ENCODE data around the gene ITIH2. TPM values are rescaled to one million over a fixed set of nuclear protein-coding genes. Genes with fewer than 3 reads are reported as not detected.
"Not testable (repeated sequence)": the region's sequence is repeated elsewhere in the genome, so short reads cannot be mapped to it uniquely, and the experiment has no call there.

The ITIH2 gene
- total RNA-seq, 4 donors from 2014 or later: not detected

DNA sequence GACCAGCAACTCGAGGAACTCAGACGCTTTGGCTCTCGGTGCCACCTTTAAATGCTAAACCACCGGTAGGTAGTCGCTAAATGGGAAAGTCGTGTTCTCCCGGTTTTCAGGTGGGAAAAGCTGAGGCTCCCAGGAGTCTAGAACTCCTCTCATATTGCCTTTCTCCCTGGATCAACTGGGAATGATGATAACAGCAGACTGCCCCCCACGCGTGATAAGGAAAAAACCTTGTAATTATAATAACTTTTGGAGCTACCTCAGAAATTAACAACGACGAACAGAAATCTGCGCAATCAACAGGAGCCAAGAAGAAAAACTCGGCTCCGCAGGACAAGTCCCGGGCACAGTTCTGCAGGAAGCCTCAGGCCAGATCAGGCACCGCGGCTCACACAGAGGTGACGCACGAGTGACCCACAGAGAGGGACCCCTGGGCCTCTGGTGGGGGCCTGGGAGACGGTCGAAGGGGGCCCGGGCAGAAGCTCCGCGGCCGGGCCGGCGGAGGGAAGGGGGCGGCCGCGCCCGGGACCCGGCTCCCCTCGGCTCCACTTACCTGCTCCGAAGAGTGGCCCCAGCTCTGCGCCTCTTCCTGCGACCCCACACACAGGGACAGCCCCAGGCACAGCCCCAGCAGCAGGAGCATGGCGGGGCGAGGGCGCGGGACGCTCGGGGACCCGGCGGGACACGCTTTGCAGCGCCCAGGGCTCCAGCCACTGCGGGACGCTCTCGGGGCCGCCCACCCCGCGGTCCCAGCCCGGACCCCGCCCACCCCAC lies 36.7 kb upstream of the ITIH2 start, which contains the start of gene ITIH5:
ITIH5 (minus strand) TSS at position 714 of the 771 bp plus-strand sequence; CDS start at position 640, 74 bp downstream.
- TF ChIP-seq, protein P1, sequence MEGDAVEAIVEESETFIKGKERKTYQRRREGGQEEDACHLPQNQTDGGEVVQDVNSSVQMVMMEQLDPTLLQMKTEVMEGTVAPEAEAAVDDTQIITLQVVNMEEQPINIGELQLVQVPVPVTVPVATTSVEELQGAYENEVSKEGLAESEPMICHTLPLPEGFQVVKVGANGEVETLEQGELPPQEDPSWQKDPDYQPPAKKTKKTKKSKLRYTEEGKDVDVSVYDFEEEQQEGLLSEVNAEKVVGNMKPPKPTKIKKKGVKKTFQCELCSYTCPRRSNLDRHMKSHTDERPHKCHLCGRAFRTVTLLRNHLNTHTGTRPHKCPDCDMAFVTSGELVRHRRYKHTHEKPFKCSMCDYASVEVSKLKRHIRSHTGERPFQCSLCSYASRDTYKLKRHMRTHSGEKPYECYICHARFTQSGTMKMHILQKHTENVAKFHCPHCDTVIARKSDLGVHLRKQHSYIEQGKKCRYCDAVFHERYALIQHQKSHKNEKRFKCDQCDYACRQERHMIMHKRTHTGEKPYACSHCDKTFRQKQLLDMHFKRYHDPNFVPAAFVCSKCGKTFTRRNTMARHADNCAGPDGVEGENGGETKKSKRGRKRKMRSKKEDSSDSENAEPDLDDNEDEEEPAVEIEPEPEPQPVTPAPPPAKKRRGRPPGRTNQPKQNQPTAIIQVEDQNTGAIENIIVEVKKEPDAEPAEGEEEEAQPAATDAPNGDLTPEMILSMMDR (IDR thresholded peaks at IDR 0.05): no peak
- ATAC-seq (ENCODE audit: low FRiP score) (peak; percentile 47), DNase-seq (ENCODE audit: low spot score) (no peak)

DNA sequence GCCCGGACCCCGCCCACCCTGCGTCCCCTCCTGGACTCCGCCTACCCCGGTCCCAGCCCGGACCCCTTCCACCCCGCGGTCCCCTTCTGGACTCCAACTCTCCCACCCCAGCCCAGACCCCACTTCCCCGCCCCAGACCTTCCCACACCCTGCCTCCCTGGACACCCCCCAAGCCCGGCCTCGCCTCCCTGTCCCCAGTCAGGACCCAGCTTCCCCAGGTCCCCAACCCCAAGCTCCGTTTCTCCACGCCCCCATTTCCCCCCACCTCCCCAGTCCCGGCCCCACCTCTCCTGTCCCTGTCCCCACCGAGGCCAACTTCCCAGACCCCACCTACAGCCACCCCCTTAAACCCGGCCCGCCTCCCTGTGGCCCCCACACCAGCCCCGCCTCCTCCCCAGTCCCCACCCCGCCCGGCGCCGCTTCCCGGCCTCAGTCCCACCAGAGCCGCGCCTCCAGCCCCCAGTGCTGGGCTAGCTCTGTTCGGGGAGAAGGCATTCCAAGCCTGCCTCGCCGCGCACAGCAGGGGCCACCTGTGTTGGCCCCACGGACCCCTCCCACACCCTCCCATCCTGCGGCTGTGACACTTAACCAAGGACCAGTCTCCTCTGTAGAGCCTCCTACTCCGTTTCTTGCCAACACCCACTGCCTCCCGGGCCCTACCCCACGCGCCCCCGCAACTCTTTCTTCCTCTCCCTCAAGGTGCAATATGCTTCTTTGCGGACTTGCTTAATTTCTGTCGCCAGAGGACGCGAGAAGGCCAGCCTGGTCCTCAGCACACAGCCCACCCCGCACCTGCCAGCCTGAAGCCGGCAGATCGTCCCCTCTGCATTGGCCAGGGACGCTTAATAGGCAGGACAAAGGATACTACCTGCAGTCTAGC lies 35.6 kb upstream of the ITIH2 start:
- ATAC-seq (ENCODE audit: low FRiP score): peak; percentile 28
- TF ChIP-seq, protein P1 (IDR thresholded peaks at IDR 0.05): no peak
- DNase-seq (ENCODE audit: low spot score): no peak

DNA sequence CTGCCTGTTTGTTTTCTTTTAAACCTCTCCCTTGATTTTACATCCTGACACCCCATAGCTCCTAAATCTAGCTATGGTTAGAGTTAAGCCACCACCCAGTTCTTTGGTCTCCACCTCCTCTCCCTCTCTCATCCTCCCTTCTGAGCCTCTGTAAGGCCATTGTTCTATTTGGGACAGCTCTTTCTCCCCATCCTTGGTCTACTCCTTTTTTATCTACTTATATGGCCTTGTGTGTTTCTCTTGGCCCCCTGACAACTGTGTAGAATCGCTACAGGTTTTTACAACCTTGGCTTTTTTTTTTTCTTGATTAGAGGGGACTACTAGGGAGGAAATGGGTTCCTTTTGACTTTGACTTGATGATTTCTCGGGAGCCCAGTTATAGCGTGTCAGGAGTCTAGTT lies 33.0 kb upstream of the ITIH2 start:
- ATAC-seq (ENCODE audit: low FRiP score) (no peak), DNase-seq (ENCODE audit: low spot score) (no peak)
- TF ChIP-seq, protein P1 (IDR thresholded peaks at IDR 0.05): no peak

DNA sequence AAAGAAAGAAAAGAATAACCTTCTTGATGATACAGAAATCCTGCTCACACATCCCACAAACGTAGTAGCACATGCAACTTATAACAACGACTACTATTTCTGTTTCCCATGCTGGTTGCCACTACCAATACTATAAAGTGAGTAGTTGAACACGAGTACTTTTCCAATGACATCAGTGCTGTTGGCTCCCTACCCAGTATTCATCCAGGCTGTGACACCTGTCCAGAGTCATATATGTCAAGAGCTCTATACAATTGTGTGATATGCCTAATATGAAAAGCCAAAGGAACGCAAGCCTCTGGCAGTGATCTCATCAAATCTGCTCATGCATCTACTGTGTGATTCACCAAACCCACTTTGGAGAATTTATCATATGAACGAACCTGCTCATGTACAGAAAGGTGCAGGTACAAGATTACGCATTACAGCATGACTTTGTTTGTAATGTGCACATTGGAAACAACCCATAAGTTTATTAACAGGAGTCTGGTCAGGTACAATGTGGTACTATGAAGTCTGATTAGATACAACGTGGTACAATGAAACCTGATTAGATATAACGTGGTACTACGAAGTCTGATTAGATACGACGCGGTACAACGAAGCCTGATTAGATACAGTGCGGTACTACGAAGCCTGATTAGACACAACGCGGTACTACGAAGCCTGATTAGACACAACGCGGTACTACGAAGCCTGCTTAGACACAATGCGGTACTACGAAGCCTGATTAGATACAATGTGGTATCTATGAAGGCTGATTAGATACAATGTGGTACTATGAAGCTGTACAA lies 30.6 kb upstream of the ITIH2 start:
- TF ChIP-seq, protein P1 (IDR thresholded peaks at IDR 0.05): no peak
- ATAC-seq (ENCODE audit: low FRiP score) (no peak), DNase-seq (ENCODE audit: low spot score) (no peak)

DNA sequence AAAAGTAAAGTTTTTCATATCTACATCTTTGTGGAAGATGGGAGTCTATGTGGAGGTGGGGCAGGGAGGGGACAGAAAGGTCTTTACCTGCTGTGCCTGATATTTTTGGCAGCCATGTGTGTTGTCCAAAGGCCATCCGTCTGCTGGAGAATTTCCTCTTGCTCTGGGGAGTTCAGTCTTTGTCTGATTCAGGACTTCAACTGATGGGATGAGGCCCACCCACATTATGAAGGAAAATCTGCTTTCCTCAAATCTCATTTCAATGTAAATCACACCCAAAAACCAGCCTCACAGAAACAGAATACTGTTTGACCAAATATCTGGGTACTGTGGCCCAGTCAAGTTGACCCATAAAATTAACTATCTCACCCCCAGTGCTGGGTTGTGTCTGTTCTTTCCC lies 23.9 kb upstream of the ITIH2 start:
- TF ChIP-seq, protein P1 (IDR thresholded peaks at IDR 0.05): no peak
- ATAC-seq (ENCODE audit: low FRiP score) (no peak), DNase-seq (ENCODE audit: low spot score) (no peak)

DNA sequence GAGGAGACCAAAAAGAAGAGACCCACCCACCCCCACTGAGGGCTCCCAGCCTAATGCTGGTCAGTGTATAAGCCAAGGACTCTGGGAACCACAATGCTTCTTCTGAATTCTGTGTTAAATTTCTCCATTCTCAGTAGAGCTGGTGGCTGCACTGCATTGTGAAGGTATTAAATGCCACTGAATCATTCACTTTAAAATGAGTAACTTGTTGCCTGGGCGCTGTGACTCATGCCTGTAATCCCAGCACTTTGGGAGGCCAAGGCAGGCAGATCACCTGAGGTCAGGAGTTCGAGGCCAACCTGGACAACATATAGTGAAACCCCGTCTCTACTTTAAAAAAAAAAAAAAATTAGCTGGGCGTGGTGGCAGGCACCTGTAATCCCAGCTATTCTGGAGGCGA lies 23.0 kb upstream of the ITIH2 start:
- DNase-seq (ENCODE audit: low spot score); ATAC-seq (ENCODE audit: low FRiP score): not testable (repeated sequence)

Data from omental fat pad (tissue), 4 donors.